Activated T-helper 1 cell treated with Interleukin-2 at 50 U/mL for 16 hours (primary cell): ENCODE data around the gene NOX5.

Experiments
- DNase-seq: peaks from one replicate; pipeline ENCODE4 v3.0.0-alpha.2; 2020; ENCODE audit warnings: low read depth

NOX5 gene

GRCh38 chr15:69082554-69082953, 68.1 kb downstream of the NOX5 start:
- no peak for DNase-seq

GRCh38 chr15:69084404-69085030, 70.0 kb downstream of the NOX5 start:
- no peak for DNase-seq

DNA sequence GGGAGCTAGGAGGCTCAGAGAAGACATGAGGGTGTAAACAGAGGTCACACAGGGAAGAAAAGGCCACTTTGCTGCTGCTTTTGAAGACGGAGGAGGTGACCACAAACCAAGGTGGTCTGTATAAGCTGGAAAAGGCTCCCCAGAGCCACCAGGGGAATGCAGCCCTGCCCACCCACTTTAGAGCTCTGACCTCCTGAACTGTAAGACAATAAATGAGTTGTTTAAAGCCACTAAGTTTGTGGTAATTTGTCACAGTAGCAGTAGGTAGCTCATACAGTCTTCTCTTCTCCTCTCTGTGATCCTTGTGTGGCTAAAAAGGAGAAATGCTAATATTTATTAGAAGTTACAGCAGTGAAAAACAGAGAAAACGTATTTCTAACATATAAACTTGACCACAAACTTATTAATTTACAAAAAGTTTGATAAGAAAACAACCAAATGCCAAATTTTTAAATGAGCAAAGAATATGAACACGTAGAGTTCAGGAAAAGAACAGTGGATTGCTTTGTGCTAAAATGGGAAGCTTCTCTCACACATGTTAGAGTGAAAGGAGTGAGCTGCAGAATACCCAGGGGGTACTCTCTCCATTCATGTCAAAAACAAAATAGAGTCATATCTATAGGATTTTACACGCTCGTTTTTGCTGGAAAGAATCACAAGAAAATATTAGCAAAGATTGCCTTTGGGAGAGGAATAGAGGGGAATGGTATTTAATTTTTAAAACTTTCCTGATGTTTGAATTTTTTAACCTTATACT, 71.0 kb downstream of the NOX5 start:
- no peak for DNase-seq

DNA sequence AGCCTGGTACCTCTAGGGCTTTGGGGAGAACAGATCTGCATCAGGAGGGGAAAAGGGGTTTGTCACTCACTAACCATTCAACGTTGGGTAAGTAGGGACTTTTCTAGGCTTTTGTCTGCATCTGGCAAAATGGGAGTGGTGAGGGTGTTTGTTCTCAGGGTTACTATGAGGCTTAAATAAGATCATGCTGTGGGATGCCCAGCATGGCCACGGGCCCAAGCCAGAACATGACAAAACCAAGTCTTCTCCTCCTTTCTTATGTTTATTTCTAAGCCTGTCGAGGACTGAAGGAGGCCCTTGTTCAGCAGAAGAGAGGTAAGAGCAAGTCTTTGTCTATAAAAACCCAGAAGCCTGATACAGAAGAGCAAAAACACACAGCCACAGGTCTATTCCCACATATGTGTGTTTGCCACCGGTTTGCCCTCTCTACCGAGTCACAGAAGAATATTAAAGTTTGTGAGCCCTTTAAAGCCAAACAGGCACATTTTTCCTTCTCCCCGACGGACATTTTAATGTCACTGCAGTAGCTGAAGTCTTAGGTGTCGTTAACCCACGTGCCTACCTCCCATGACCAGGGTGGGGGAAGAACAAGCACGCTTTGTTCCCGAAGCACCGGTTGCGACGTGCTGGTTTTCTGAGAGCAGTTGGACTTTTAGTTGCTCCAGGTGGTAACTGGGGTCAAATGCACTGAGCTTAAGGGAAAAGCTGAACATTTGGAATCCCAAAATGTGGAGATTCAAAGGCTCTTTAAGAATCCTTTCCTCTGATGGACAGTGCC, 72.1 kb downstream of the NOX5 start:
- no peak for DNase-seq

DNA sequence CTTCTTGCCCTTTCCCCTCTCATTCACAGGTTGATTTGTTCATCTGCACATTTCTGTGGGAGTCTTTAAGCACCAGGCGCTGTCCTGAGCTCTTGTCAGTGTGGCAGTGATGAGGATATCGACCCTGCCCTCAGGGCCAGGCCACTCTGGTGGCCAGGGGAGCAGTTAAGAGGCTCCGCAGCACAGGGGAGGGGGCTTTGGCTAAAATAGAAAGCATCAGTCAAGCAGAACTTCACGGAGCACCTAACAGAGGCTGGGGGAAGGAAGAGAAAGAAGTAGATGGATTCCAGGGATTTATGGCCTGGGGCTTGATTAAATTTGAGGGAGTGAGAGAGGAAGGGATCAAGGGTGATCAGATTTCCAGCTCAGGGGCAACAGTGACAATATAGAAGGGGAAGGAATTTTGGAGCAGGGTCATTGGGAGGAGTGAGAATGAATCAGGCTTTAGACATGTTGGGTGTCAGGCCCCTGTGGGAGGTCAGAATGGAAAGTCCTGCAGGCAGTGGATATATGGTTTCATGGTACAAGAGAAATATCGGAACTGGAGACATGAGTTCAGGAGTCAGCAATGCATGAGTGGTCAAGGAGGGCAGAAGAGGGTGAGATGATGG, 73.0 kb downstream of the NOX5 start:
- no peak for DNase-seq

DNA sequence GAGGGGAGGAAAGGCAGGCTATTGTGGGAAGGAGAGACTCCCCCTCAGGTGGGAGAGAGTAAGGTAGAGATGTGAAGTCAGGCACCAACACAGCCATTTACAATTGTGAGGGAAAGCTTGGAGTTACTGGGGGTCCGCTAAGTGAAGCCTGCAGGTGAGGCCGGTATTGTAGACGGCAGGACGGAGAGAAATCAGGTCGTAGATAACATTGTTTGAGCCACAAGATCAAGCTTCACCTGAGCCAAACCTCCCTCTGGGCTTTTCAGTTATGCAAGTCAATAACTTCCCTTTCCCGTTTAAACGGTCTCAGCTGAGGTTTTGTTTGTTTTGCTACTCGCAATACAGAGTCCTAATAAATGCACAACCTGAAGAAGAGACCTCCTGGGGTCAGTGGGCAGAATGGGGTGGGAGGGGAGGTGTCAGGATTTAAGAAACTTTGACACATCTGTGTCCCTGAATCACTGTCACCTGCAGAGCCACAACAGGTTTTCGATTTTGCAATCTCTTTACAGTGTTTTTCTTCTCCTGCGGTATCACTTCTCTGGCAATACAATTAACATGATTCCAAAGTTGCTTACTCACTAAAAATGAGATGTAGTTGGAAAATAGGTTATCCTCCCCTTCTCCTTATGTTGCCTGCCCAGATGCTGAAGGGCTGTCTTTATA, 73.9 kb downstream of the NOX5 start:
- DNase-seq, result no peak

DNA sequence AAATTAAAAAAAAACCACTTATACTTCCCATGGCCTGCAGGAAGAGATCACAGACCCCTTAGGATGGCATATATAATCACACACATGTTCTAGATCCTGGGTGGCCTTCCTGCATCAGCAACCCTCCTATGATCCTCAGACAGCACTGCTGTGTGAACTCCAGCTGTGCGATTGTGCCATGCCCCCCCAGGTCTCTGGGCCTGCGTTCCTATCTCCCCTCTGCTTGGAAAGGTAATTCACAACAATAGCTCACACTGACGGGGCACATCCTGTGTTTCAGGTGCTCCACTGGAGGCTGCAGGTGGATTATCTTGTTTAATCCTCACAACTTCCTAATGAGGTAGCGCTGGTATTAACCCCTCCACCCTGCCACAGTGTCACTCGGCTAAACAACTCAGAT, 74.8 kb downstream of the NOX5 start:
- no peak for DNase-seq

DNA sequence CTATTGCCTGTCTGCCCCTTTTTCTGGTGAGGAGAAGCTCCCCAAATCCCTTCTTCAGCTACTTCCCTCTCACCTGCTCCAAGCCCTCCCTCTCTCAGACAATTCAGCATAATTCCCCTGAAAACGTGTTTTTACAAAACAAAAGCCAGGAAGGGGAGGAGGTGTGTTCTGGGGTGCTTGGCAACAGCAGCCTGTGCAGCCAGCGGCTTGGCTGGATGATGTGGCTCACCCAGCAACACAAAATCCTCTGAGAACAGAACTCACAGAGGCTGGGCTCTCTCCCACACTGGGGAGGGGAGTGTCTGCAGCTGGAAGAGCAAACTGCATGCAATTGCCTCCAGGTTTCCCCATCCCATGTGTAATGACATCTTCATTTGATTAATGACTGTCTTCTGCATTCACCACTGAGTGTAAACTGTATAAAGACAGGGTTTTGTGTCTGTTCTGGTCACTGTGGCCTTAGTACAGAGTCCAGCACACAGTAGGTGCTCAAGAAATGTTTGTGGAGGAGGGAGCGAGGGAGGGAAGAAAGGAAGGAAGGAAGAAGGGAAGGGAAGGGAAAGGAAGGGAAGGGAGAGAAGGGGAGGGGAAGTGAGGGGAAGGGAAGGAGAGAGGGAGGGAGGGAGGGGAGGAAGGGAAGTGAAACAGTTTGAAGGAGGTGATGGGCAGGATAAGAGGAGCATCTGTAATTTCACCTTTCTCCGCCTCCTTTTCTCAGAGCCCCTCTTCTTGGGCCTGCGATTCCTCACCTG, 75.9 kb downstream of the NOX5 start:
- DNase-seq, result no peak

DNA sequence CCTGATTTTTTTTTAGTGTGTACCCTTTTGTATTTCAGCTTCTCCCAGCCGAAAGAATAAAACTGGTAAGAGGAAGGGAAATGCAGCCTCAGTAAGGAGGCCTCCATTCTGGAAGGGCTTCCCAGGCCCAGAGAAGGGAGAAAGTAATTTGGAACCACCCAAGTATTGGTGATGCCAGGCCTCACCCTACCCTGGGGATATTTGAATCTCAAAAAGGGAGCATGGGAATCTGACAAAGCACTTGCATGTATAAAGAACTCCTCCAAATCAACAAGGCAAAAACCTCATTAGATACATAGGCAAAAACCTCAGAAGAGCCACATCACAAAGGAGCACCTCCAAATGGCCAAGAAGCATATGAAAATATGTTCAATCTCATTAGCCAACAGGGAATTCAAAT, 77.2 kb downstream of the NOX5 start:
- no peak for DNase-seq

DNA sequence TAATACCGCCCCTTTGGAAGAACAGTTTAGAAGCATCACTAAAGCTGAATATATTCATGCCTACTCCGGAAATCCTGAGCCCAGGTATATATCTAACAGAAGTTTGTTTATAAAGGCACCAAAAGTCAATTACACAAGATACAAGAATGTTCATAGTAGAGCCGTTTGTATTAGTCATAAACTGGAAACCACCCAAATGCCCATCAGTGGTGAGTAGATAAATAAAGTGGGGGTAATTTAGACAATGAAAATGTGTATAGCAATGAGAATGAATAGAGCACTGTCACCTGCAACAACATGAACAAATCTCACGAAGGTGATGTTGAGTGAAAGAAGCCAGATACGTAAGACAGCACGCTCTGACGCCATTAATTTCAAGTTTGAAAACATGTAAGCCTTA, 77.7 kb downstream of the NOX5 start:
- DNase-seq, result no peak

DNA sequence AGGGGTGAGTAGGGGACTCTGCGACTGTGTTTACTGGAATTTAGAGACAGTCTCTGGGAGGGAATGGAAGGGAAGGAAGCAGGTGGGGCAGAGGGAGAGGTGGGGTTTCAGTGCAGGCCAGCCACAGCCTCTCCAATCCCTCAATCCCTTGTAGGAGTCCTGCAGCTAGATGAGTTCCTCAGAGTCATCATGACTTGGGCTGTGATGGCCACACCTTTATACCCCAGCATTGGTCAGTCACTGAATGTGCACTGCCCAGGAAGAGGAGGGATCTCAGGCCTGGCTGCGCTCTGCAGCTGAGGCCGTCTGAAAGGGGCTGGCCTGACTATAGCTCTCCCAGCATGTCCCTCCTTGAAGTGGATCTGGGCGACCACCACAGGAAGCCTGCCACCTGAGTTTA, 78.6 kb downstream of the NOX5 start:
- DNase-seq, result no peak

DNA sequence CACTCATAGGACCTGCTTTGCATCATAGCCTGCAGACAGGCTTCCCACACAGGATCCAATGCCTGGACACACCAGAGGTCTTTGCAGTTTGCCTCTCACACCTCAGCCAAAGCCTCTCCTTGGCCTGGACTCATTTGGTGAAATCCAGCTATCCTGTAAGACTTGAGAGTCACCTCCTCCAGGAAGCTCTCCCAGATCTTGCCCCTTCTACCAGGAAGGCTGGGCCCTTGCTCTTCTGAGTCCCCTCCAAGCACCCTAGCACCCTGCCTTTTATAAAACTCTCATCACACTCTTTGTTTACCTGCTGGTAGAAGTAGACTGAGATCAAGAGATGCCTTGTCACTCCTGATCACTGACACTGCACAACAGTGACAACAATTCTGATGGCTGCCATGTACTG, 79.1 kb downstream of the NOX5 start:
- no peak for DNase-seq

DNA sequence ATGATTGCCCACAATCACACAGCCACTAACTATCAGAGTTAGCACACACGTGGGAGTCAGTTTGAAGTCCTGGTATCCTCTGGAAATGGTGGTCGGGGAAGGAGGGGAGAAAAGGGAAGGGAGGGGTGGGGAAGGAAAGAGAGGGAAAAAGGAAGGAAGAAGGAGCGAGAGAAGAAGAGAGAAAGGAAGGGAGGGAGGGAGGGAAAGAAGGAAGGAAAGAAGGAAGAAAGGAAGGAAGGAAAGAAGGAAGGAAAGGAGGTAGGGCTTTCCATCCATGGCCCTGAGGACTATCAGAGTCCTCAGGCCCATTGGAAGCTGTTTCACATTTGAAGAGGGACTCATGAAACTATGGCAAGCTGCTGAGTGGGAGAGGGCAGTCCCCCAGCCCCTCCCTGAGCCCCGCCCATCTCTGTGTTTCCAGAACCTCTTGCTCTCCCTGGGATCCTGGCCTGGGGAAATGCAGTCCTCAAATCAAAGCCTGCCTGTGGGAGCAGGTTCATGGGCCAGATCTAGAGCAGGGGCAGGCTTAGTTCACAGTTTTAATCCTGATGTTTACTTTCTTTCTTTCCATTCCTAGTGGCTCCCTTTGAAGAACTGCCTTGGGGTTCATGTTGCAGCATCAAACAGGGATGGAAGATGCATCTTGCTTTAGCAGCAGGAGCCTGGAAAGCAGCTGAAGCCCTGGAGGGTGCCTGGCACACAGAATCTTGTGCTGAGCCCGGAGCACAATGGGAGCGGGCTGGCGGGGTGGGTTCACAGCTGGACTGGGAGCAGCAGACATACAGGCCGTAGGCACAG, 79.8 kb downstream of the NOX5 start:
- DNase-seq, result no peak

DNA sequence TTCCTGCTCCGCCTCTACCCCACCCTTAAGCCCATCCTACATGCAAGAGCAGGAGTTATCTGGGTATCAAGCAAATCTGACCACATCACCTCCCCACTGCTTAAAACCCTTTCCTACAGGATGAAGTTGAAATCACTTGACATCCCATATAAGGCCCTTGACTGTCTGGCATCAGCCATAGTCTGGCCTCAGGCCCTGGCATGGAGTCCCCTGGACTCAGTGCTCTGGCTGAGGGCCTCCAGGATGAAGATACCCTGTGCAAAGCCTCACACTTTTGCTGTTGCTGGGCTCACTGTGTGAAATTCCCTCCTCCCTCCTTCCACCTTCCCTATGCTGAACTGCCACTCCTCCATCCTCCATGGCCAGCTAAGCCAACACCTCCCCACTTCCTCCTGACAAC, 80.8 kb downstream of the NOX5 start:
- DNase-seq, result no peak

DNA sequence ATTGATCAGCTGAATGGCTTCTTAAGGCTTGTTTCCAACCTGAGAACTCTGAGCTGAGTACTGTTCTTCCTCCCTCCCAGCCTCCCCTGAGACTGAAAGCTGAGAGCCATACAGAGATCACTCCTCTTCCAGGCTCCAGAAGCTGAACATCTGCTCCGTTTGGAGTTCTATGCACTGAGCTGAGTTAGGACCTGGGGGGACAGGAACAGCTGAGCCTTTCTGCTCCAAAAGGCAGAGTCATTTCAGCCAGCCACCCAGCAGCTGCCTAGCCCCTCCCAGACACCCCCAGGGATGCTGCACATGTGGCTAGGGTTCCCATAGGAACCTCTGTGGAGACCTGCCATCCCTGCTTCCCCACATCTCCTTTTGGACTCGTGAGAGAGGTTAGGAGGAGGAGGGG, 81.7 kb downstream of the NOX5 start:
- no peak for DNase-seq

DNA sequence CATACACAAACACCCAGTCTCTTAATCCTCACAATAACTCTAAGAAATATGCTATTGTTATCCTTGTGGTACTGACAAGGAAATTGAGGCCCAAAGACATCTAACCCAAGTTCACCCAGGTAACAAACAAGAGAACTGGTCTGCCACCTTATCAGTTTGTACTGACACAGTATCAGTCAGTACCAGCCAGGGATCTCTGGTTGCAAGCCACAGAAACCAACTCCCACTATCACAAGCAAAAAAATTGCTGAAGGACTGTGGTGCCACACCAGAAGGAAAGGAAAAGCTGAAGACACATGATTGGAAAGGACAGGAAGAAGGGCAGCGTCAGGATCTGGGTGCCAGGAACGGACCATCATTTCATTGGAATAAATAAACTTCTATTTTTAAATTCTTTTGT, 82.1 kb downstream of the NOX5 start:
- DNase-seq, result no peak

DNA sequence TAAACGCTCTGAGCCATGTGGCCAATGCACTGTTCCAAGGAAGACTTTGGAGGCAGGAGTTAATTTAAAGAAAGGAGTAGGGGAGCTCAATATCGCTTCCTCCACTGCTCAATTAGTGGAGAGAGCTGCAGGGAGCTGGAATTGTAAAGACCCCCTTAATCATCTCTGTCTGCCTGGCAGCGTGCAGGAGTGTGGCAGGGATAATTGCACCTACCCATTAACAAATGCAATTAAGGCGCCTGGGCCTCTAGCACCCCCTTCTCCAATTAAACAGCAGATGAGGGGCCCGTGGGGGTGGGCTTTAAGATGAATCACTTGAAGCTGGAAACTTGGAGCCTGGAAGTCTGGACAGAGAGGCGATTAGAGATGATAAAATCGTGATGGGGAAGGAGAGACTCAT, 84.3 kb downstream of the NOX5 start:
- DNase-seq, result no peak

DNA sequence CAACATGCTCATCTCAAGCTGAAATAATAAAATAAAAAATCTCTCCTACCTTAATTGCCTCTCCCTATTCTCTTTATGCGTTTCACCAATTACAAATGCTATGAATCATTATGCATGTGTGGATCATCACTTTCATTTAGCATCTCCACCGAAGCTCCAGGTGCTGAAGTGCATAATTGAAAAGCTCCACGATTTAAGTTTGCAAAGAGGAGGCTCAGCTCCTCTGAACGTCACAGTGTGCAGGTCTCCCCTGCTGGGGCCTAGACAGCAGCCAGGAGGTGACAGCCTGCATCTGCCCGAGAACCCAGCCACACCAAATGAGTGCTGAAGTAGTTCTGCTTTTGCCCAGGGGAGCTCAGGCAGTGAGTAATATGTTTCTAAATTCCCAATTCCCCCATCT, 85.4 kb downstream of the NOX5 start:
- DNase-seq, result no peak

GRCh38 chr15:69100821-69101220, 86.3 kb downstream of the NOX5 start:
- DNase-seq, result no peak

DNA sequence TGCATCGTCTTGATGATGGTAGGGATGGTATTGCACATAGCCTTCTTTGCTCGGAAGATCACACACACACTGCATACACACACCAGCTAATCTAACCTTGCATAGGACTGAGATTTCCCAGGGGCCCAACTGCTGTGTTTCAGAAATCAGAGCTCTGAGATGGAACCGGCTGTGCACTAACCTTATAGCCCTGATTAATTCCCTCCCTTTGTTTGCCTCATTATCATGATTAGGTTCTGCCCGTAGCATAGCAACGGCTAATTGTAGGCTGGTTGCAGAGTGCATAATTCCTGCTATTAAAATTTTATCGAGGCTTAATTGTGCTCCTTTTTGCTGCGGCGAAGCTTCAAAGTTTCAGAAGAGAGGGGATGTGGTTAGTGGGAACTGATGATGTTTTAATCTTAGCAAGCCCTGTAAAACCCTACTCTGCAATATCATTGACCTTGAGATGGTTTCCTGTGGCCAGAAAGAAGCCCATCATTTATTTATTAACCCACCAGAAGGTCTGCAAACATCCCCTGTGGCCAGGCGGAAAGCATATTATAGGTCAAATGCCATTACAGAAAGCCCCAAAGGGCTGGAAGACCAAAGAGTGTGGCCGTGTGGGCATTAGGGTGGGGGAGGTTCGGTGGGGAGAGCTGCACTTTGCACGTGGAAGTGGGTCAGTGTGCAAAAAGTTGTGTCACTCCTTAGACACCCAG, 89.7 kb downstream of the NOX5 start:
- no peak for DNase-seq
